Glutamatergic neuron (in vitro differentiated cells): Measurements from ENCODE around the gene ZNHIT1. TPM values are rescaled to one million over a fixed set of nuclear protein-coding genes. Genes with fewer than 3 reads are reported as not detected.

ENCODE experiments used
- DNase-seq: peaks from one replicate; pipeline ENCODE4 v3.0.0; 2022
- H3K27ac Mint-ChIP-seq: one replicate; pipeline ENCODE4 v1.8.0; 2020; ENCODE audit warnings: mild to moderate bottlenecking, mixed read lengths, inconsistent platforms; ENCODE audit not compliant: unreplicated experiment
- H3K27me3 Mint-ChIP-seq: one replicate; pipeline ENCODE4 v1.8.0; 2020; ENCODE audit warnings: mild to moderate bottlenecking, moderate library complexity, mixed read lengths, inconsistent platforms; ENCODE audit not compliant: unreplicated experiment
- H3K36me3 Mint-ChIP-seq: one replicate; pipeline ENCODE4 v1.8.0; 2020; ENCODE audit warnings: mild to moderate bottlenecking, mixed read lengths, inconsistent platforms; ENCODE audit not compliant: unreplicated experiment
- H3K4me1 Mint-ChIP-seq: one replicate; pipeline ENCODE4 v1.8.0; 2020; ENCODE audit warnings: mild to moderate bottlenecking, low read depth, mixed read lengths, inconsistent platforms; ENCODE audit not compliant: unreplicated experiment
- H3K4me3 Mint-ChIP-seq: one replicate; pipeline ENCODE4 v1.8.0; 2020; ENCODE audit warnings: mild to moderate bottlenecking, mixed read lengths, inconsistent platforms; ENCODE audit not compliant: unreplicated experiment
- H3K9me3 Mint-ChIP-seq: one replicate; pipeline ENCODE4 v1.8.0; 2020; ENCODE audit warnings: mild to moderate bottlenecking, moderate library complexity, mixed read lengths, inconsistent platforms; ENCODE audit not compliant: unreplicated experiment
- CTCF ChIP-seq: fragments of 200-600 bp; sonication (generic); IDR thresholded peaks from one replicate; pipeline ENCODE4 v1.5.0; 2021; ENCODE audit not compliant: partially characterized antibody, unreplicated experiment
- total RNA-seq: library from RNA; stranded (reverse); fragmentation: NEBNext Ultra II Directional; extraction: Animal tissue kit (Norgen Biotek cat#: 25700); gene quantifications from one replicate; pipeline ENCODE4 v1.2.1, GENCODE V29; 2021; ENCODE audit not compliant: unreplicated experiment

ZNHIT1 gene
- total RNA-seq, 1 donor from 2014 or later, result 60.8 TPM

DNA sequence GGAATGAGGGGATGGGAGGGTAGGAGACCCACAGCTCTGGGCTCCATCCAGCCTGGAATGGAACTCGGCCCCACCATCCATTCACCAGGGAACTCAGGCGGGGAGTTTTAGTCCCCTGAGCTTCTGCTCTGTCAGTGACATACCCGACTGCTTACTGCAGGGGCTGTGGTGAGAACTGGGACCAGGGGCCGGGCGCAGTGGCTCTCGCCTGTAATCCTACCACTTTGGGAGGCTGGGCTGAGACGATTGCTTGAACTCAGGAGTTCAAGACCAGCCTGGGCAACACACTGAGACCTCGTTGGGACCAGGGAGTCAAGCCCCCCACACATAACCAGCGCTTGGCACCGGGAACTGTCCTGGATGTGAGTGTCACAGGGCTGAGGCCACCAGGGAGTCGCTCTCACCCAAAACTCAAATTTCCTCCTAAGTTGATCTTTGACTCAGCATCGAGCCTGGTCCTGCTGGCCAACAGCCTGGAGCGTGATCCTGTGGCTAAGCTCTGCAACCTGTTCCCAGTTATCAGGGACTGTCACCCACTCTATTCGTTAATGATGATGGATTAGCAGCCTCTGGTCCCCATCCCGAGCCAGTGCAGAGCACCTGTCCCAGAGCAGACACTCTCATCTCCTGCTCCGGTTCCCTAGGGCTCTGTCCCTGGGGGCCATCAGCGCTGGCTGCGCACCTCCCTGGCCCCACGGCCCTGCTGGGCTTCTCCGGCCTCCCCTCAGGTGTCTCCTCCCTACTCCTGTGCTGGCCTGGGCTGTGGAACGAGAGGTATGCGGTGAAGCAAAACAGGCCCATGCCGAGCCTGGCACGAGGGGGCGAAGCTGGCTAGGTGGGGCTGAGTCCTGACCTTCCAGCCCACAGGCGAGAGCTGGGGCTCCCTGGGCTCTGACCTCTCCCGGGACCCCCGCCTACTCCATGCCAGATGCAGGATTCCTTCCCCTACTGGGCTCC, 20.5 kb downstream of the ZNHIT1 start:
- TF ChIP-seq CTCF, result no peak
- Mint-ChIP-seq H3K36me3 (no peaks in the 10 kb centered on the region), H3K4me1 (peaks cover 4% of the 10 kb centered on the region), H3K27me3 (peaks cover 3% of the 10 kb centered on the region), H3K4me3 (no peak overlapping the region), H3K27ac (peak overlapping the region; percentile 74), H3K9me3 (peaks cover 4% of the 10 kb centered on the region)
- DNase-seq, result no peak

- no peak overlapping the region for H3K4me3 Mint-ChIP-seq
- peaks cover 5% of the 10 kb centered on the region for H3K9me3 Mint-ChIP-seq
- no peak overlapping the region for H3K27ac Mint-ChIP-seq
- H3K4me1 Mint-ChIP-seq, result peaks cover 9% of the 10 kb centered on the region
- H3K36me3 Mint-ChIP-seq, result no peaks in the 10 kb centered on the region
- peaks cover 3% of the 10 kb centered on the region for H3K27me3 Mint-ChIP-seq
- no peak for TF ChIP-seq CTCF
- no peak for DNase-seq
These were observed 21.4 kb downstream of the ZNHIT1 start for GRCh38 chr7:101239191-101239950.

DNA sequence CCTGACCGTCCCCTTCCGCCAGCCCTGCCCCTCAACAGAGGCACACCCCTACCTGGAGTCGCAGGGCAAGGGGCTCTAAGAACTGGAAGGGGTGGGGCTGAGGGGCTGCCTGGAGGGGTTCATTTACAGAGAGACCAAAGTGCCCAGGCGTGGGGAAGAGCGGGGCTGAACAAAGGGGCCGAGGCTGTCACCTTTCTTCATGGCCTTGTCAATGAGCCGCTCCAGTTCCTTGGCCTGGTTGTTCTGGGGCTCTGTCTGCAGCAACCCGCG, 21.9 kb downstream of the ZNHIT1 start:
- H3K4me3 Mint-ChIP-seq, result no peak overlapping the region
- H3K27me3 Mint-ChIP-seq, result peaks cover 5% of the 10 kb centered on the region
- TF ChIP-seq CTCF, result no peak
- no peak for DNase-seq
- H3K4me1 Mint-ChIP-seq, result peaks cover 9% of the 10 kb centered on the region
- no peaks in the 10 kb centered on the region for H3K36me3 Mint-ChIP-seq
- no peak overlapping the region for H3K27ac Mint-ChIP-seq
- H3K9me3 Mint-ChIP-seq, result peaks cover 5% of the 10 kb centered on the region

DNA sequence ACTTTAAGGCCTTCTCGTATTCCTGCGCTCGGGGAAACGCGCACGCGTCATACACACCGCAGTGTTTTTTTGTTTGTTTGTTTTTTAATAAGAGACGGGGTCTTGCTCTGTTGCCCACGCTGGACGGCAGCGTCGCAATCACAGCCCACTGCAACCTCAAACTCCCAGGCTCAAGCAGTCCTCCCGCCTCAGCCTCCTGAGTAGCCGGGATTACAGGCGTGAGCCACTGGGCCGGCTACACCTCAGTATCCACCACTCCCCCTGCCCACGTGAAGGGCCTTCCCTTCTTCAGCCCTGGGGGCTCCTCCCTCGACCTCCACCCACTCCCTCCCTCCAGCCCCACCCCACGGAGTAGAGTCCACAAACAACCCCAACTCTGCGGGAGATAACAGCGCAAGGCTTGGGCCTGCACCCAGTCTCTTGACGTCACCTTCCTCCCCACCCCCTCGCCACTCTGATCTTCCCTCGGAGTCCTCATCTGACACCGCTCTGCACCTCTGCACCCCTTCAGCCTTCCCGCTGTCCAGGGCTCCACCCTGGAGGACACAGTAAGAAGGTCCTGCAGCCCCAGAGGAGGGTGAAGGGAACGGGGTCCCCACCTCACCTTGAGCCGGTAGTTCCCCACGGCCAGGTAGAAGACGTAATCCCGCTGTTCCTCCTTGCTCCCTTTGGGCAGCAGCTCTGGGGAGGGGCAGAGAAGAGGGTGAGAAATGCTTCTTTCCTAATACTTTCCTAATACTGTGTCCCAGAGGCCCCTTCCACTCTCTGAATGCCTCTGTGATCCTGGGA, 22.5 kb downstream of the ZNHIT1 start:
- Mint-ChIP-seq H3K4me1 (peaks cover 9% of the 10 kb centered on the region), H3K9me3 (peaks cover 7% of the 10 kb centered on the region), H3K27ac (no peak overlapping the region), H3K36me3 (no peaks in the 10 kb centered on the region), H3K4me3 (no peak overlapping the region), H3K27me3 (peaks cover 5% of the 10 kb centered on the region)
- no peak for TF ChIP-seq CTCF
- no peak for DNase-seq
